Fibroblast of mammary gland (primary cell): Measurements from ENCODE around the gene GPX5.

Source experiments
- DNase-seq: peaks from one replicate; pipeline ENCODE4 v3.0.0-alpha.2; 2010; ENCODE audit warnings: low read depth
- H3K4me3 ChIP-seq: 2 replicates; pipeline ENCODE4 v1.5.1; 2011; ENCODE audit warnings: low read depth, mild to moderate bottlenecking, low read length, moderate library complexity; ENCODE audit not compliant: control insufficient read depth
- TF ChIP-seq, protein P1 (sequence below): conservative IDR thresholded peaks from 2 replicates; pipeline ENCODE4 v1.5.1; 2011; ENCODE audit warnings: low read depth, low read length, inconsistent platforms; ENCODE audit not compliant: control insufficient read depth, insufficient read depth

GPX5 gene

DNA sequence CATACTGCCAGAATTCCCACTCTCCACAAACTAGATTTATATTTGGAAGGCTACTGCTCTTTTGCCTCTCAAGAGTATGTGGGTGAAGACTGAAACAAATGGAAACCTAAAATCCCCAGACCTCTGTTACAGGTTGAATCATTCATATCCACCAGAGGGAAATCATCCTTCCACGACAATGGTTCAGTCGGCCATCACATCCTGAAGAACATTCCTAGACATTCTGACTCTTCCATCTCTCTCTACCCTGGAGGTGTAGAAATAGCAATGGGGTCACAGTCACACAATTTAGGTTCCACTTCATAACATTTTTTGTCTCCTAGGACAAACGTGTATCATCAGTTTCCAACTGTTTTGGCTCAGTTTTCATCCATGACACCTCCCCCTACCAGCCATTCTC is 8.6 kb downstream of the GPX5 start:
- DNase-seq, result no peak
- TF ChIP-seq, protein P1, sequence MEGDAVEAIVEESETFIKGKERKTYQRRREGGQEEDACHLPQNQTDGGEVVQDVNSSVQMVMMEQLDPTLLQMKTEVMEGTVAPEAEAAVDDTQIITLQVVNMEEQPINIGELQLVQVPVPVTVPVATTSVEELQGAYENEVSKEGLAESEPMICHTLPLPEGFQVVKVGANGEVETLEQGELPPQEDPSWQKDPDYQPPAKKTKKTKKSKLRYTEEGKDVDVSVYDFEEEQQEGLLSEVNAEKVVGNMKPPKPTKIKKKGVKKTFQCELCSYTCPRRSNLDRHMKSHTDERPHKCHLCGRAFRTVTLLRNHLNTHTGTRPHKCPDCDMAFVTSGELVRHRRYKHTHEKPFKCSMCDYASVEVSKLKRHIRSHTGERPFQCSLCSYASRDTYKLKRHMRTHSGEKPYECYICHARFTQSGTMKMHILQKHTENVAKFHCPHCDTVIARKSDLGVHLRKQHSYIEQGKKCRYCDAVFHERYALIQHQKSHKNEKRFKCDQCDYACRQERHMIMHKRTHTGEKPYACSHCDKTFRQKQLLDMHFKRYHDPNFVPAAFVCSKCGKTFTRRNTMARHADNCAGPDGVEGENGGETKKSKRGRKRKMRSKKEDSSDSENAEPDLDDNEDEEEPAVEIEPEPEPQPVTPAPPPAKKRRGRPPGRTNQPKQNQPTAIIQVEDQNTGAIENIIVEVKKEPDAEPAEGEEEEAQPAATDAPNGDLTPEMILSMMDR, result no peak
- no peak overlapping the region for H3K4me3 ChIP-seq

DNA sequence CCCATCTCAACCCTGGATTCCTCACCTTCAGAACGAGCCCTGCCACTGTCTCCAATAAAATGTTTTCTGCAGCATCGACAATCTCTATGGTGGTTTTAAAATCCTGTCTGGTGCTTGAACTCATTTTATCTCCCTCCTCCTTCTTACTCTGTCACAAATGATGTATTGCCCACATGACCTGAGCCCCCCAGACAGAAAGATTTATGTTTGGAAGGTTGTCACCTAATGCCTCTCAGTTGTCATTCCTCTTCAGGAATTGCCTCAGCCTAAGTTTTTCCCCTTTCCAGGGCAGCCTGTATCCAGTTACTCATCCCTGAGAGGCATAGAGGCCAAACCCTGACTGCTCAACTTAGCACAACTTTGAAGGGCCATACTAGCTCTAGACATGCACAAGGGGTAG is 9.2 kb downstream of the GPX5 start:
- no peak for DNase-seq
- TF ChIP-seq, protein P1, result no peak
- no peak overlapping the region for H3K4me3 ChIP-seq

DNA sequence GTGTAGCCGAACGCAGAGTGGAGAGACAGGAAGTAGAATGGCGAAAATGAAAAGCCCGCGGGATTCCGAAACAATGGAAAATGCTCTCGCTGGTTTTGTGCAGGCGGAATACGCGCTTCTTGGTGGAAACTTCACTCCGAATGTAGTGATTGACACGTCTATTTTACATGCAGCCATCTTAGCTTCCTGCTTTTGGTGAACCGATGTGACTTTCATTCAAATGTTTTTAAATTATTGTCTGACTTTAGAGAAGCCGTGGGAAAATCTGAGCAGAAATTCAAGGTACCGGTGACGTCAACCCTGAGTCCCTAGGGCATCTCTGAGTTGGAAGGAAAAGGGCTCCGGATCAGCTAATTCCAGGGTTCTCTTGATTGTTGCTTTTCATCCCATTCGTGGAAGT is 11.4 kb downstream of the GPX5 start:
- peak; percentile 49 for DNase-seq
- H3K4me3 ChIP-seq, result peak overlapping the region; percentile 39

DNA sequence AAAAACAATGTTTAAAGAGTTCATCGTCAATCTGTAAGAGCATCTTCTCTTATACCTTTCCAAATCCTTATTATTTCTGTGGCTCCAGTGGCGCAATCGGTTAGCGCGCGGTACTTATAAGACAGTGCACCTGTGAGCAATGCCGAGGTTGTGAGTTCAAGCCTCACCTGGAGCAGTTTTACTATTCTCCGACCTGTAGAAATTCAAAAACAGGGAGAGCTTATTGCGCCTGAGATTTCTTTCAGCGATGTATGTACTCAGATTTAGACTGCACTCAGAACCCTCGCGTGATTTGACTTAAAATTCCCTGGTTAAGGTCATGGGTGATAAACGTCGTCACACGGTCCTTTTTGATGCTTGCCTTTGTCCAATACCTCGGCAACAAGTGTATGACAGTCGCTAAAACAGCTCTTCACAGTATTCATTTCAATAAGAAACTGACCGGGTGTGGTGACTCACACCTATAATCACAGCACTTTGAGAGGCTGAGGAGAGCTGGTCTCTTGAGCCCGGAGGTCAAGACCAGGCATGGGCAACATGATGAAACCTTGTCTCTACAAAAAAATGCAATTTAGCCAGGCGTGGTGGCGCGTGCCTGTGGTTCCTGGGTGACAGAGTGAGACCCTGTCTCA is 11.9 kb downstream of the GPX5 start:
- DNase-seq, result peak; percentile 51
- H3K4me3 ChIP-seq, result no peak overlapping the region
- TF ChIP-seq, protein P1, result no peak

More for the DNA sequence above, 11.4 kb downstream of the GPX5 start:
- TF ChIP-seq, protein P1, result no peak

DNA sequence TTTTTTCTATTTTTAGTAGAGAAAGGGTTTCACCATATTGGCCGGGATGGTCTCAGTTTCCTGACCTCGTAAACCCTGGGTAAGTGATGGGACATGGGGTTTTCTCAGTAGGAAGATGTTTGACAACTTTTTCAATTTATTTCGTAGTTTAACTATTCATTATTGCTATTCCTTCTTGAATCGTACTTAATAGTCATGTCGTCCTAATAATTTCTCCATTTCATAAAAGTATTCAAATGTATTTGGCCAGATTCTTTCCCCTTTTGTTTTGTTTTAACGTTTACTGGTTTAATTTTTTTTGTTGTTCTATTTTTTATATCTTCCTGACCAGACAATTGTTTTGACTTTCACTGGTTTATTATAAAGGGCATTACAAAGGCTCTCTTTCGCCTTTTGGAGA is 16.3 kb downstream of the GPX5 start:
- H3K4me3 ChIP-seq, result no peak overlapping the region
- no peak for DNase-seq
- TF ChIP-seq, protein P1, result no peak

DNA sequence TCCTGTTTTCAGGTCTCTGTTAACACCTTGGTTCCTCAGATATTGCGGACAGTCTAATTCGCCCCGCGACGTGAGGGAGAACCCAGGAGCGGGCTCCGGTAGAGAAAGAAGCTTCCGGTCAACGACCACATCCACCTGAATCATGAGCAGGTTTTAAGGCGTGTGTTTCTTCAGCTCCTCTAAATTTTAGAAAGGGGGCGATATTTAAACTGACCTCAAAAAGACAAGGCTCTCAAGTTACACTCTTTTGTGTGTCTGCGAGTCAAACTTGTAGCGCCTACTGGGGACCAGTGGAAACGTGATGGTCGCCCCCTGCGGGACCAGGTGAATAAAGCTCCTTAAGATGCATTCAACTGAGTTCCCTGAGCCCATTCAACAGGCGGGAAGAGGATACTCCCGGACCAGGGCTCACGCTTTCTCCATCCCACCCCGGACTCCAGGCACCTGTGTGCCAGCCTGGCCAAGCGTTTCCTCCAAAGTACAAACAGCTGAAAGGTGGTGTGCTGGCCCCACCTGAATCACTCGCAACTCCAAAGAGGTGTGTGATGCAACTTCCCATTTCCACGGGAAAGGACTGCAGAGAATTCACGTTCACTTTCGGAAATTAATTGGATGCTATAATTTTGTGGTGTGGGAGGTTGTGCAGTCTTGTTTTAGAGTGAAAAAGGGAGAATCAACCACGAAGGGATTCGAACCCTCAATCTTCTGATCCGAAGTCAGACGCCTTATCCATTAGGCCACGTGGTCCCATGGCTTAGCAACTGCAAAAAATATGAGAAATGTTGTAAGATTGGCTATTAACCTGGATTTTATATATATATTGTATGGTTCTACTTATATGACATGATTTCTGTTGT is 17.0 kb downstream of the GPX5 start:
- TF ChIP-seq, protein P1, result peak; percentile 52
- peak overlapping the region; percentile 56 for H3K4me3 ChIP-seq
- DNase-seq, result peak; percentile 83
